Fibroblast of skin of left quadriceps (primary cell): ENCODE measurements around the gene KLF11.
"Not testable (repeated sequence)": the region's sequence is repeated elsewhere in the genome, so short reads cannot be mapped to it uniquely, and the experiment has no call there.

Source experiments
- DNase-seq, 2 experiments: peaks; one replicate each; pipeline ENCODE4 v3.0.0-alpha.2; 2013; ENCODE audit warnings: low read depth in 2 of 2

The KLF11 gene

DNA sequence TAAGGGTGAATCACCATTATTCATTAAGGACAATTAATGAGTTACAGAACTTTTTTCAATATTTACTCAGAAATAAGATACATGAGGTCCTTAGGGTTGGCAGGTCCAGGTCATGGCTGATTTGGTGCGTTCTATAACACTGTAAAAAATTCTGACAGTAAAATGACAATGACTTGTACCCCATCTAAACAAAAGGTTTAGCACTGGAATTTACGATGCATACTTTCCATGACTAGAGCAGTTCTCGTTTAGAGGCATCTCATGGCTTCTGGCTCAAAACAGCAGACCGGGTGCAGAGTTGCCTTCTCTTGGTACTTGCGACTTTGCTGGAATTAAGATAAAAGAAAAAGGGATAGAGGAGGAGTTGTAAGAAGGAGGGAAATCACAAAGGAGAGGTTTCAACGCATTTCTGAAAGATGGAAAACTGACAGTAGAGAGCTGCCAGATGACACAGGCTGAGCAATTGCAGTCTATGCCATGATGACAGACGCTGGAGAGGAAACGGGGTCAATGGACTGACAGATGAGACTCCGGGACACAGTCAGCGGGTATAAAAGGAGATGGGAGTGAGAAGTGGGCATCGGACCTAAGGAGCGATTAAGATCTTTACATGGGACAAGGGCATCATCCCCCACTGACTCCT, 41.0 kb downstream of the KLF11 start:
- no peak for DNase-seq

DNA sequence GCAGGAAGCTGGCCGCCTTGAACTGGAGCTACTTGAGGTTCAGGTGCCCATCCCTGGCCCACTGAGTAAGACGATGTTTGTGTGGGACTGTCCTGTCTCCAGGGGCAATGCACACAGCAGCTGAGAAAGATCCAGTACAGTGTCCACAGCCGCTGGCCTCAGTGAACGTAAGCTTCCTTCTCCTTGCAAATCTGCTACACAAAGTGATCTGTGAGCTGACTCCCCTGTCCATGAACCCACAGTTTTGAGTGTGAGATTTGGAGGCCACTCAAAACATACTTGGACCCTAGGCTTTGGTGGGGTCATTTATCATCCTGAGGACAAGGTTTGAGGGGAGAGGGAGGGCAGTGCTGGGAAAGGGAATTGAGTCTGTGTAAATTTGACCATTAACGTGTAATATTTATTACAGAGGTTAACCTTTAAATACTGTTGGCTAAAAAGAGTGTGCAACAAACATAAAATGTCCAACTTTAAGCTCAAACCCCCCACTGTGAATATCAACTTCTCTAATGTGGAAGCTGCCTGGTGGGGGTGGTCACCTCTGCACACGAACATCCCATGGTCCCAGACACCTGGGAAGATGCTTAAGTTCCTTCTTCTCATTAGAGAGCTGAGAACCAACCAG, 41.8 kb downstream of the KLF11 start:
- DNase-seq, result no peak

- no peak for DNase-seq
Measured at GRCh38 chr2:10085668-10086059, 42.3 kb downstream of the KLF11 start.

- DNase-seq, result no peak
Measured at GRCh38 chr2:10086950-10087349, 43.6 kb downstream of the KLF11 start.

GRCh38 chr2:10087360-10087759, 44.0 kb downstream of the KLF11 start:
- no peak for DNase-seq

GRCh38 chr2:10089565-10090190, 46.3 kb downstream of the KLF11 start:
- no peak for DNase-seq

GRCh38 chr2:10091182-10091888, 48.0 kb downstream of the KLF11 start:
- DNase-seq, result no peak

DNA sequence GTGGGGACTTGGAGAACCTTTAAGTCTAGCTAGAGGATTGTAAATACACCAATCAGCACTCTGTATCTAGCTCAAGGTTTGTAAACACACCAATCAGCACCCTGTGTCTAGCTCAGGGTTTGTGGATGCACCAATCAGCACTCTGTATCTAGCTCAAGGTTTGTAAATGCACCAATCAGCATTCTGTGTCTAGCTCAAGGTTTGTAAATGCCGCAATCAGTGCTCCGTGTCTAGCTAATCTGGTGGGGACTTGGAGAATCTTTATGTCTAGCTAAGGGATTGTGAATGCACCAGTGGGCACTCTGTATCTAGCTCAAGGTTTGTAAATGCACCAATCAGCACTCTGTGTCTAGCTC, 48.5 kb downstream of the KLF11 start:
- DNase-seq, result not testable (repeated sequence)

DNA sequence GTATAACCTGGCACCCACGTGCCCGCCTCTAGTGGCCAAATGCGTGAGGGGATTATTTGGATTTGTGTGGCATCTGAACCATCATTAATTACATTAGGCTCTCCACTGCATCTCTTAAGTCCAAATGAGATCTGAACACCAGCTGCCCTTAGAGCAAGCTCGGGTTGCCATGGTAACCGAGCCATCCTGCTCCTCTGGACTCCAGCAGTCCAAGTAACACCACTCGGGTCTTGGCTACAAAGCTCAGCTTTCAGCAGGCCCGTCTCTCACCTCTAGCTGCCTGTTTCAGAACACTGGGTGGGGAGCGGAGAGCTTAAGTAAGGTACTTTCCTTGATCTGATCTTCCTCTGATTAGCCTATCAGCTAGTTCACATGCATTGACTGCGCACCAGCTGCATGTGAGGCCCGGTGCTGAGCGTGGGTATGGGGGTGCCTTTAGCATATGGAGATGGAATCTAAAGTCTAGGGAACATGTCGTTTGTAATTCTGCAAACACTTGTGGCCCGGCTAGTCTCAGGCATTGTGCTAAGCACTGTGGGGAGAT, 51.0 kb downstream of the KLF11 start:
- no peak for DNase-seq

DNA sequence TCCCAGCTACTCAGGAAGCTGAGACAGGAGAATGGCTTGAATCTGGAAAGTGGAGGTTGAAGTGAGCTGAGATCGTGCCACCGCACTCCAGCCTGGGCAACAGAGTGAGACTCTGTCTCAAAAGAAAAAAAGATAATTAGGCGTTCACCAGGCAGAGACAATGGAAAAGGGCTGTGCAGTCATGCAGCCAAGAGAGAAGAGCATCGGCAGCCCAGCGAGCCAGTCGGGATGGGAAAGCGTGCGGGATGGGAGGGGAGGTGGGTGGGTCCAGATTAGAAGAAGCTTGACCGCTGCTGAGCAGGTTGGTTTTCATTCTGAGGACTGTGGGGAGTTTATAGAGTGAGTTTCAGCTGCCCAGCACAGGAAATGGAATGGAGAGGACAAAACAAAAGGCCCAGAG, 51.8 kb downstream of the KLF11 start:
- no peak for DNase-seq

- DNase-seq, result no peak
Measured at GRCh38 chr2:10096641-10097040, 53.3 kb downstream of the KLF11 start.

DNA sequence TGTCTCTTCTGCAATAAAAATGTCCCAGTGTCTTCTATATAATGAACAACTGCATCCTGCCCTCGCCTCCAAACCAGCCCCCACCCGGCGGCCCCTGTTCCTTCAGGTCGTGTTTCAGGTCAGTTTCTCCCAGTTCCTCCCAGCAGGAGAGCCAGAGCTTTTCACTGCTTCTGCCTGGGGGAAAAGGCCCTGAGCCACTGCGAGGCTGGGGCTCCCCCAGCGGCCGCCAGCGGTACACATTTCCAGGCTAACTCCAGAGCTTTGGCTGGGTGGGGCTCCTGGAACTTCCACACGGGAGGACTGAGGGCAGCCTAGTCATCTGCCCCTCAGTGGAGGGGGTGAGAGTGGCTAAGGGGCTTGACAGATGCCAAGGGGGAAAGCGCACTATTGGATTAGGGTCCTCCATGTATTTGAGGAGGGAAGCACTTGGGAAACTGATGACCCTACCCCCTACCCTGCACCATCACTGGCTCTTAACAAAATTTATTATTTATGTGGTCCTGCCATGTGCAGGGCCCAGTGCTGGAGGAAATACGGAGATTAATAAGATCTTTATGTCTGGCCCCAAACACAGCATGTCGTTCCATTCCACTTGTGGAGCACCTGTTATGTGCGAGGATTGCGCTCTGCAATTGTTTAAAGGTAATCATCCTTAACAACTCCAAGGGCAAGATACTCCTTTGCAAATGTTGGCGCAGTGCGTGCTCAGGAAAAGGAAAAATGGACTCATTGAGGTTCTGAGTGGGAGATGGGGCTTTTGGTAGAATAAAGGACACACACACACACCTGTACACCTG, 54.2 kb downstream of the KLF11 start:
- DNase-seq, result peak in 1 of 2 experiments; percentile 13

GRCh38 chr2:10101491-10101890, 58.1 kb downstream of the KLF11 start:
- DNase-seq, result no peak

DNA sequence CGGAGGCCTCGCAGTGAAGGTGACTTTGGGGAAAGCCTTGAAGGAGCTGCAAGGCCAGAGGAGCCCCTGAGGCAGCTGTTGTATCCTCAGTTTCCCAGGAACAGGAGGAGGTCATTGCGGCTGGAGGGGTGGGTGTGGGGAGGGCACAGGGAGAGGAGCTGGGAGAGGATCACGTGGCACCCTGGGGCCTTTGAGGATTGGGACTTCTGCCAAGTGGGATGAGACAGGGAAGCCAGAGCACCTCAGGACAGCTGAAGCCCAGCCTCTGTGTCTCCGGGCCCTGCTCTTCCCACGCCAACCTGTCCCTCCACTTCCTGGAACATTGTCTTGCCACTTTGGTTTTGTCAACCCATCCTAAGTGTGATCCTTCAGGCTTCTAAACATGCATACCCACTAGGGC, 59.8 kb downstream of the KLF11 start:
- no peak for DNase-seq
